ENCODE results near the gene PPP1R3A. TPM values are rescaled to one million over a fixed set of nuclear protein-coding genes. Genes with fewer than 3 reads are reported as not detected.

Gene PPP1R3A
- total RNA-seq, 1 experiment from 2014 or later, result not detected

DNA sequence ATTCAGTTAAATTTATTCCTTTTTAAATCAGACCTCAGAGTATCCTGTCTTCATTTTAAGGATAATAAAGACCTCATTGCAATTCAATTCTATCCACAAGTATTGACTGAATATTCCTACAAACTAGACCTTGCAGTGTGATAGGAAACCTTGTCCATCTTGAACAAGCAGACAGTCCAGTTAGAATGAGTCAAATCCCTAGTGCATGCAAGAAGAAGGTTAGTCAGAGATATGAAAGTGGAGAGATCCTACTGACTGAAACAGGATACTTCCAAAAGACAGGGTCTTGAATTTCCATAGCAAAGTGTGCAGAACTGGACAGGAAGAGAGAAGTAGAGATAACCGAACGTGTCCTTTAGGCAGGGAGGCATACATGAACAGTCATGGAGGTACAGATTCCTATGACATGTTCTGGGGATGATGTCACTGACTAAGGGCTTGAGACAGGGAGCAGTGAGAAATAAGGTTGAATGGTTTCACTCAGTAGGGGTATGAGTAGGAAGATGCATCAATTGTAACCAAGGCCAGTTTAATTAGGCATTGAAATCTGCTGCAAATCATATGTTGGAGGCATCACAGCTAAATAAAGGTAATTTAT is 45.2 kb downstream of the PPP1R3A start:
- no peaks in the 10 kb centered on the region for H3K27me3 ChIP-seq (ENCODE audit: insufficient read depth, low read depth)
- no peaks in the 10 kb centered on the region for H3K9me2 ChIP-seq (ENCODE audit: insufficient read depth)
- no peaks in the 10 kb centered on the region; the same call in 1 of the 2 replicates for H3K9me3 ChIP-seq (ENCODE audit: insufficient read depth, low read depth)
- intact Hi-C loops (cut with micrococcal nuclease; ENCODE audit: unreplicated experiment), result no loop called here
- TF ChIP-seq CTCF (conservative IDR thresholded peaks at IDR 0.05) (no peak), EZH2 (IDR thresholded peaks at IDR 0.05; ENCODE audit: low read depth) (no peak)
- ChIA-PET CTCF (no interaction called here), POLR2A (ENCODE audit: unreplicated experiment) (no interaction called here)
- H2AFZ ChIP-seq, result no peak overlapping the region
- no peak overlapping the region for H3K27ac ChIP-seq
- H3K4me3 ChIP-seq, result no peak overlapping the region
- BruUV-seq (replicated peaks), result no TSS peak
- H3K36me3 ChIP-seq (ENCODE audit: low read depth), result no peaks in the 10 kb centered on the region
- no peak for DNase-seq
- H3K4me2 ChIP-seq, result no peak overlapping the region
- H4K20me1 ChIP-seq (ENCODE audit: insufficient read depth), result no peaks in the 10 kb centered on the region
- no peaks in the 10 kb centered on the region for H3F3A ChIP-seq (ENCODE audit: insufficient read depth, low read depth)
- H3K4me1 ChIP-seq (replicated peaks; ENCODE audit: insufficient read depth), result no peaks in the 10 kb centered on the region
- H3K79me2 ChIP-seq (ENCODE audit: low read depth), result no peaks in the 10 kb centered on the region

- no peaks in the 10 kb centered on the region for H3K9me2 ChIP-seq (ENCODE audit: insufficient read depth)
- H3K4me1 ChIP-seq (replicated peaks; ENCODE audit: insufficient read depth), result no peaks in the 10 kb centered on the region
- no peak overlapping the region for H3K27ac ChIP-seq
- BruUV-seq (replicated peaks), result no TSS peak
- DNase-seq, result no peak
- intact Hi-C loops (cut with micrococcal nuclease; ENCODE audit: unreplicated experiment), result no loop called here
- no peaks in the 10 kb centered on the region for H3F3A ChIP-seq (ENCODE audit: insufficient read depth, low read depth)
- H3K36me3 ChIP-seq (ENCODE audit: low read depth), result no peaks in the 10 kb centered on the region
- no peak overlapping the region for H3K4me2 ChIP-seq
- H3K4me3 ChIP-seq, result no peak overlapping the region
- no peaks in the 10 kb centered on the region; the same call in 1 of the 2 replicates for H3K9me3 ChIP-seq (ENCODE audit: insufficient read depth, low read depth)
- no peaks in the 10 kb centered on the region for H4K20me1 ChIP-seq (ENCODE audit: insufficient read depth)
- no peaks in the 10 kb centered on the region for H3K79me2 ChIP-seq (ENCODE audit: low read depth)
- CTCF ChIA-PET, result no interaction called here
- no peak for TF ChIP-seq EZH2 (IDR thresholded peaks at IDR 0.05; ENCODE audit: low read depth)
- no peak for TF ChIP-seq CTCF (conservative IDR thresholded peaks at IDR 0.05)
- POLR2A ChIA-PET (ENCODE audit: unreplicated experiment), result no interaction called here
- H2AFZ ChIP-seq, result no peak overlapping the region
- no peaks in the 10 kb centered on the region for H3K27me3 ChIP-seq (ENCODE audit: insufficient read depth, low read depth)
Measured at GRCh38 chr7:113872981-113873380, 45.8 kb downstream of the PPP1R3A start.

GRCh38 chr7:113867325-113867724 is 51.5 kb downstream of the PPP1R3A start:
- Histone ChIP-seq H3K4me1 (replicated peaks; ENCODE audit: insufficient read depth) (no peaks in the 10 kb centered on the region), H2AFZ (no peak overlapping the region), H3K27me3 (ENCODE audit: insufficient read depth, low read depth) (no peaks in the 10 kb centered on the region), H3K9me2 (ENCODE audit: insufficient read depth) (no peaks in the 10 kb centered on the region), H3F3A (ENCODE audit: insufficient read depth, low read depth) (no peaks in the 10 kb centered on the region), H3K4me3 (no peak overlapping the region), H4K20me1 (ENCODE audit: insufficient read depth) (no peaks in the 10 kb centered on the region), H3K79me2 (ENCODE audit: low read depth) (no peaks in the 10 kb centered on the region), H3K9me3 (ENCODE audit: insufficient read depth, low read depth) (no peaks in the 10 kb centered on the region; the same call in 1 of the 2 replicates), H3K27ac (no peak overlapping the region), H3K4me2 (no peak overlapping the region), H3K36me3 (ENCODE audit: low read depth) (no peaks in the 10 kb centered on the region)
- BruUV-seq (replicated peaks), result no TSS peak
- TF ChIP-seq EZH2 (IDR thresholded peaks at IDR 0.05; ENCODE audit: low read depth) (no peak), CTCF (conservative IDR thresholded peaks at IDR 0.05) (no peak)
- no peak for DNase-seq
- intact Hi-C loops (cut with micrococcal nuclease; ENCODE audit: unreplicated experiment), result no loop called here
- ChIA-PET POLR2A (ENCODE audit: unreplicated experiment) (no interaction called here), CTCF (no interaction called here)

All from PC-9 (cell line).